ENCODE results near the gene SRRM5.
"Not testable (repeated sequence)": the region's sequence is repeated elsewhere in the genome, so short reads cannot be mapped to it uniquely, and the experiment has no call there.

Gene SRRM5

GRCh38 chr19:43611788-43612187 is at the start of gene SRRM5:
SRRM5 (plus strand) TSS chr19:43612088; CDS start chr19:43612122, 34 bp downstream.
- DNase-seq (ENCODE audit: low read depth in 2 of 3, low spot score in 1 of 3), result no peak

GRCh38 chr19:43562226-43562697 is 49.6 kb upstream of the SRRM5 start:
- DNase-seq (ENCODE audit: low read depth in 2 of 3, low spot score in 1 of 3), result no peak

GRCh38 chr19:43562698-43563241 is 49.1 kb upstream of the SRRM5 start:
- DNase-seq (ENCODE audit: low read depth in 2 of 3, low spot score in 1 of 3), result peak; percentile 38 to 52 (median 43)

- DNase-seq (ENCODE audit: low read depth in 2 of 3, low spot score in 1 of 3), result no peak
Measured at GRCh38 chr19:43563816-43564457, 48.0 kb upstream of the SRRM5 start.

- no peak for DNase-seq (ENCODE audit: low read depth in 2 of 3, low spot score in 1 of 3)
Measured at GRCh38 chr19:43564800-43565199, 47.1 kb upstream of the SRRM5 start.

GRCh38 chr19:43569657-43570056 is 42.2 kb upstream of the SRRM5 start:
- DNase-seq (ENCODE audit: low read depth in 2 of 3, low spot score in 1 of 3), result no peak

- DNase-seq (ENCODE audit: low read depth in 2 of 3, low spot score in 1 of 3), result no peak
Measured at GRCh38 chr19:43570174-43570791, 41.6 kb upstream of the SRRM5 start.

GRCh38 chr19:43572171-43572588 is 39.7 kb upstream of the SRRM5 start:
- DNase-seq (ENCODE audit: low read depth in 2 of 3, low spot score in 1 of 3), result no peak

- no peak for DNase-seq (ENCODE audit: low read depth in 2 of 3, low spot score in 1 of 3)
Measured at GRCh38 chr19:43574424-43575155, 37.3 kb upstream of the SRRM5 start.

GRCh38 chr19:43575156-43575950 is 36.5 kb upstream of the SRRM5 start, which contains the start of the genes PINLYP and XRCC1:
PINLYP (plus strand) TSS chr19:43575801; CDS start chr19:43577192, 1,391 bp downstream.
XRCC1 (minus strand) TSS chr19:43575527; CDS start chr19:43575458, 69 bp downstream.
- DNase-seq (ENCODE audit: low read depth in 2 of 3, low spot score in 1 of 3), result peak; percentile 94 to 96 (median 94)

- DNase-seq (ENCODE audit: low read depth in 2 of 3, low spot score in 1 of 3), result no peak
Measured at GRCh38 chr19:43575955-43576878, 35.7 kb upstream of the SRRM5 start.

- DNase-seq (ENCODE audit: low read depth in 2 of 3, low spot score in 1 of 3), result no peak
Measured at GRCh38 chr19:43578787-43579186, 33.1 kb upstream of the SRRM5 start.

- no peak for DNase-seq (ENCODE audit: low read depth in 2 of 3, low spot score in 1 of 3)
Measured at GRCh38 chr19:43581467-43581866, 30.4 kb upstream of the SRRM5 start.

- no peak for DNase-seq (ENCODE audit: low read depth in 2 of 3, low spot score in 1 of 3)
Measured at GRCh38 chr19:43582495-43582894, 29.4 kb upstream of the SRRM5 start.

GRCh38 chr19:43584484-43584883 is 27.4 kb upstream of the SRRM5 start:
- no peak for DNase-seq (ENCODE audit: low read depth in 2 of 3, low spot score in 1 of 3)

- DNase-seq (ENCODE audit: low read depth in 2 of 3, low spot score in 1 of 3), result no peak
Measured at GRCh38 chr19:43586346-43586745, 25.5 kb upstream of the SRRM5 start.

- DNase-seq (ENCODE audit: low read depth in 2 of 3, low spot score in 1 of 3), result not testable (repeated sequence)
Measured at GRCh38 chr19:43587029-43587428, 24.9 kb upstream of the SRRM5 start.

GRCh38 chr19:43589277-43589676 is 22.6 kb upstream of the SRRM5 start:
- no peak for DNase-seq (ENCODE audit: low read depth in 2 of 3, low spot score in 1 of 3)

- DNase-seq (ENCODE audit: low read depth in 2 of 3, low spot score in 1 of 3), result no peak
Measured at GRCh38 chr19:43589678-43590077, 22.2 kb upstream of the SRRM5 start.
